ENCODE results near the gene ST7. TPM values are rescaled to one million over a fixed set of nuclear protein-coding genes. Genes with fewer than 3 reads are reported as not detected.

The ST7 gene
- total and polyA plus RNA-seq, 7 donors = 6.0 to 12.5 (median 7.3) TPM

- TF ChIP-seq, protein P1, sequence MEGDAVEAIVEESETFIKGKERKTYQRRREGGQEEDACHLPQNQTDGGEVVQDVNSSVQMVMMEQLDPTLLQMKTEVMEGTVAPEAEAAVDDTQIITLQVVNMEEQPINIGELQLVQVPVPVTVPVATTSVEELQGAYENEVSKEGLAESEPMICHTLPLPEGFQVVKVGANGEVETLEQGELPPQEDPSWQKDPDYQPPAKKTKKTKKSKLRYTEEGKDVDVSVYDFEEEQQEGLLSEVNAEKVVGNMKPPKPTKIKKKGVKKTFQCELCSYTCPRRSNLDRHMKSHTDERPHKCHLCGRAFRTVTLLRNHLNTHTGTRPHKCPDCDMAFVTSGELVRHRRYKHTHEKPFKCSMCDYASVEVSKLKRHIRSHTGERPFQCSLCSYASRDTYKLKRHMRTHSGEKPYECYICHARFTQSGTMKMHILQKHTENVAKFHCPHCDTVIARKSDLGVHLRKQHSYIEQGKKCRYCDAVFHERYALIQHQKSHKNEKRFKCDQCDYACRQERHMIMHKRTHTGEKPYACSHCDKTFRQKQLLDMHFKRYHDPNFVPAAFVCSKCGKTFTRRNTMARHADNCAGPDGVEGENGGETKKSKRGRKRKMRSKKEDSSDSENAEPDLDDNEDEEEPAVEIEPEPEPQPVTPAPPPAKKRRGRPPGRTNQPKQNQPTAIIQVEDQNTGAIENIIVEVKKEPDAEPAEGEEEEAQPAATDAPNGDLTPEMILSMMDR (IDR thresholded peaks at IDR 0.05) = no peak
- Histone ChIP-seq H3K4me1 (peaks cover 46% of the 10 kb centered on the region), H3K9me3 (no peaks in the 10 kb centered on the region), H3K4me3 (no peak overlapping the region), H3K27ac (no peak overlapping the region), H3K27me3 (ENCODE audit: insufficient read depth in 3 of 3, low read length in 2 of 3) (no peaks in the 10 kb centered on the region), H3K36me3 (ENCODE audit: insufficient read depth in 1 of 2, low read depth in 1 of 2) (no peaks in the 10 kb centered on the region)
- intact Hi-C loops (cut with DNase I) = no loop called here
- DNase-seq = no peak
- 44 to 62% (median 54%) methylated on average over 2 of the region's 2 CpGs for WGBS, 3 donors
- ATAC-seq = no peak
Measured at GRCh38 chr7:117043108-117043825, 90.0 kb downstream of the ST7 start.

DNA sequence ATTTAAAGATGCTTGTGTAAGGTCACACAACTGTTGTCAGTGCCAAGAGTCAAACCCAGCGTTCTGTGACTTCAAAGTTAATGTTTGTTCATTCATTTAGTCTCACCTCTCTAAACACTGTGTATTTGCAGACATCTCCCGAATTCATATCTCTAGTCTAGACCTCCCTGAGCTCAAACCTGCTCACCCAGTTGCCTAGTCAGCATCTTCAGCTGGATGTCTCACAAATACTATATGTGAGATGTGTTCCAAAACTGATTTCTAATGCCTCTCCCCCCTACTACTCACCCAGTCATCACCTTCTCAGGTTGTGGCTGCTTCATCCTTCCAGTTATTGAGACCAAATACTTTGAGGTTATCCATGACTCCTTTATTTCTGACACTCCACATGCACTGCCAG, 91.4 kb downstream of the ST7 start:
- peaks cover 52% of the 10 kb centered on the region for H3K4me1 ChIP-seq
- no peak for ATAC-seq
- intact Hi-C loops (cut with DNase I) = loop anchor here in 1 of 2 donors (2.0 kb wide), 1 partner anchor 18 kb away; no protein-coding TSS in a partner anchor

DNA sequence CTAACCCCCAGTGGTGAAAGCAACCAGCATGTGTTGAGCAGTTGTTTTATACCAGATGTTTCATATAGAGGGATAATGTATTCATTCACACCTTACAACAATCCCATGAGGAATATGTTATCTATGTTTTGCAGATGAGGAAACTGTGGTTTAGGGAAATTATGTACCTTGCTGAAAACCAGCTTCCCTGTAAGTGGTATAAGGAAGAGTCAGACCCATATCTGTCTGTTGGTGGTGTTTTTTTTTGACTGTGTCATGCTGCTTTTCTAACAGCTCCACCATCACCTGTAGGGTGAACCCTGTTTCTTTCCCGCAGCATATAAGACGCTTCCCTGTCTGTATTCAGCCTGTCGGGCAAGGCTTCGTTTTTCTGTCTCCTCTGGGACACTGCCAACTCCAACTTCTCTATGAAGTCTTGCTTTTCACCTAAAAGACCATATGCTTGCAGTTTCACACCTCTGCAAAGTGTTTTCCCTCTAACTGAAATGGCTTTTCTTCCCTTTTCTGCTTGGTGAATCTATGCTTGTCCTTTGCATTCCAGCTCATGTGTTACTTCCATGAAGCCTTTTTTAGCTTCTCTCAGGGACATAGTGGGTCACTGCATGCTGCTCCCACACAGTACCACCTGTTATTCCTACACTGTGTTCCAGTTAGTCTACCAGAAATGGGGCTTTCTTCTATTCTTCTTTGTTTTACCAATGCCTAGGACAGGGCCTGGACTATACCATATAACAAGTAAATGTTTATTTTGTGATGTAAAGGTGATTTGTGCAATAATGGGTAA, 92.8 kb downstream of the ST7 start:
- WGBS, 3 donors = 49 to 65% (median 59%) methylated on average over 4 of the region's 4 CpGs
- Histone ChIP-seq H3K27me3 (ENCODE audit: insufficient read depth in 3 of 3, low read length in 2 of 3) (no peaks in the 10 kb centered on the region), H3K9me3 (no peaks in the 10 kb centered on the region), H3K36me3 (ENCODE audit: insufficient read depth in 1 of 2, low read depth in 1 of 2) (no peaks in the 10 kb centered on the region), H3K27ac (no peak overlapping the region), H3K4me3 (no peak overlapping the region), H3K4me1 (peaks cover 48% of the 10 kb centered on the region)
- DNase-seq = no peak
- intact Hi-C loops (cut with DNase I) = loop anchor here in 1 of 2 donors (2.0 kb wide), 1 partner anchor 17 kb away; no protein-coding TSS in a partner anchor
- ATAC-seq = peak in 1 of 4 donors; percentile 23
- TF ChIP-seq, protein P1 (IDR thresholded peaks at IDR 0.05) = no peak

More for the DNA sequence above, 91.4 kb downstream of the ST7 start:
- Histone ChIP-seq H3K36me3 (ENCODE audit: insufficient read depth in 1 of 2, low read depth in 1 of 2) (no peaks in the 10 kb centered on the region), H3K27me3 (ENCODE audit: insufficient read depth in 3 of 3, low read length in 2 of 3) (no peaks in the 10 kb centered on the region), H3K4me3 (no peak overlapping the region), H3K9me3 (no peaks in the 10 kb centered on the region), H3K27ac (no peak overlapping the region)
- WGBS, 3 donors = 89 to 95% (median 93%) methylated on average over 2 of the region's 2 CpGs
- TF ChIP-seq, protein P1 (IDR thresholded peaks at IDR 0.05) = no peak
- no peak for DNase-seq

DNA sequence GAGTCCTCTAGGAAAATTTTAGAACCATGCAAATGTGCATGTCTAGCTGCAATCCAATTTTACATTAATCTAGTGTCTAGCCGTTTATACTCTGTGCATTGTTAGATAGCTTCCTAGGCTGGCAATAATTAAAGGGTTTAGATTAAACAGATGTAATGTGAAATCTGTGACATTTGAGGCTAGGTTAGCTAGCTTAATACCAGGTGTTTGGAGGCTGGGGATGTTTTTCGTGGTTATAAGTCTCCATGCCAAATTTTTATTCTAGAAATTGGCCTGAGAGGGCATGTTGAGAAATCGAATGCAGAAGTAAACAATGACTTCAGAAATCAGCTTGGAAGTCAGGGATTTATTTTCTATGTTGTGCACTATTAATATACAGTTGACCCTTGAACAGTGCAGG, 94.2 kb downstream of the ST7 start:
- WGBS, 3 donors = 12 to 20% (median 13%) methylated on average over 3 of the region's 3 CpGs
- TF ChIP-seq, protein P1 (IDR thresholded peaks at IDR 0.05) = no peak
- peaks cover 35% of the 10 kb centered on the region for H3K4me1 ChIP-seq
- H3K9me3 ChIP-seq = no peaks in the 10 kb centered on the region
- no peaks in the 10 kb centered on the region for H3K36me3 ChIP-seq (ENCODE audit: insufficient read depth in 1 of 2, low read depth in 1 of 2)
- H3K4me3 ChIP-seq = no peak overlapping the region
- ATAC-seq (peak in 3 of 4 donors; percentile 39 to 51 (median 43)), DNase-seq (no peak)
- H3K27me3 ChIP-seq (ENCODE audit: insufficient read depth in 3 of 3, low read length in 2 of 3) = no peaks in the 10 kb centered on the region
- peak overlapping the region; percentile 53 for H3K27ac ChIP-seq
- intact Hi-C loops (cut with DNase I) = no loop called here
